HG03575 (cell line): ENCODE results near the gene PPP2R5E.
"Not testable (repeated sequence)": the region's sequence is repeated elsewhere in the genome, so short reads cannot be mapped to it uniquely, and the experiment has no call there.

Experiments
- ATAC-seq: cut with Tn5 transposase; IDR thresholded peaks from one replicate; pipeline ENCODE4 v1.9.1; 2021; ENCODE audit not compliant: unreplicated experiment, insufficient number of reproducible peaks, low FRiP score; ENCODE audit errors: extremely low read depth

Gene PPP2R5E

GRCh38 chr14:63404906-63405305 lies 138.3 kb downstream of the PPP2R5E start:
- ATAC-seq, result no peak

DNA sequence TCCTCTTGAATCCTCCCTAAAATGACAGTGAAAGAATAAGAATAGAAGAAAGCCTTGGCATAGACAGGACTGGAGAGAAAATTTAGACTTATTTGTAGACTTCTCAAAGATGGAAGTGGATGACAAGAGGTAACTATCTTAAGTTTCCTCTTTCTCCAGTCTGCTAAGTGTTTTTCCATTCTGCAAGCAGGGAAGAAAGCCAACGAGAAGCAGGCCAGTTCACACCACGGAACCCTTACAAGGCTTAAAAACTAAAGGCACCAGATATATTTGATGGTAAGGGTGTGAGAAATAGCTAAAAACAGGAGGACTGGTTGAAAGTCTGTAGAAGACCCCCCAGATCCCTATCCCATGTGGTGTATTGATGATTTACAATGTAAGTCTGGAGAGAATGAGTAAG lies 141.5 kb downstream of the PPP2R5E start:
- no peak for ATAC-seq

DNA sequence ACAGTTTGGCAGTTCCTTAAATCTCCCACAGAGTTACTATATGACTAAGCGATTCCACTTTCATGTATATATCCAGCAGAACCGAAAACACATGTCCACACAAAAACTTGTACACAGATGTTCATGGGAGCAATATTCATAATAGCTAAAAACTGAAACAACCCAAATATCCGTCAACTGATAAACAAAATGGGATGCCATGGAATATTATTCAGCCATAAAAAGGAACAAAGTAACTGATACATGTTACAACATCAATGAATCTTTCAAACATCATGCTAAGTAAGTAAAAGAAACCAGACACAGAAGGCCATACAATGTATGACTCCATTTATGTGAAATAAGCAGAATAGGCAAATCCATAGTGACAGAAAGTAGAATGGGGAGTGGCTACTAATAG lies 144.2 kb downstream of the PPP2R5E start:
- no peak for ATAC-seq

DNA sequence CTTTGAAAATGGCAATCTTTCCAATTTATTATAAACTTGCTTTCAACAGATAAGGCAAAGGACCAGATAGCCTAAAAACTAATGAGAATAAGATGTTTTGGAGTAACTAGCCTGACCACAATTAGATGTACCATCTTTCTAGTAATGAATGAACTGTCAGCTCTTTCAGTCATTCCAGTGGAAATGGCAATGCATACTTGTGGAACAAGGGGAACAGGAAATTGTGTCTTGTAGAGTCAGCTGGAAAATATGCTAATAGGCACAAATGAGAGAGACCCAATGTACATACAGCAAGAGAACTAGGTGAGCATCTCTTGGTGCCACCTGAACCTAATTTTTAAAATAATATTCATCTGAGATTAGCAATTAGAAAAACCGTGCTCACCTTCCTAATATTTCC lies 148.3 kb downstream of the PPP2R5E start:
- no peak for ATAC-seq

- ATAC-seq, result no peak
These were observed 148.7 kb downstream of the PPP2R5E start for GRCh38 chr14:63394432-63394831.

GRCh38 chr14:63393012-63393411 lies 150.2 kb downstream of the PPP2R5E start:
- ATAC-seq, result no peak

- ATAC-seq, result no peak
These were observed 150.9 kb downstream of the PPP2R5E start for GRCh38 chr14:63392236-63392635.

- ATAC-seq, result peak; percentile 47
These were observed 154.3 kb downstream of the PPP2R5E start for GRCh38 chr14:63388766-63389431.

GRCh38 chr14:63387711-63388110 lies 155.5 kb downstream of the PPP2R5E start:
- no peak for ATAC-seq

DNA sequence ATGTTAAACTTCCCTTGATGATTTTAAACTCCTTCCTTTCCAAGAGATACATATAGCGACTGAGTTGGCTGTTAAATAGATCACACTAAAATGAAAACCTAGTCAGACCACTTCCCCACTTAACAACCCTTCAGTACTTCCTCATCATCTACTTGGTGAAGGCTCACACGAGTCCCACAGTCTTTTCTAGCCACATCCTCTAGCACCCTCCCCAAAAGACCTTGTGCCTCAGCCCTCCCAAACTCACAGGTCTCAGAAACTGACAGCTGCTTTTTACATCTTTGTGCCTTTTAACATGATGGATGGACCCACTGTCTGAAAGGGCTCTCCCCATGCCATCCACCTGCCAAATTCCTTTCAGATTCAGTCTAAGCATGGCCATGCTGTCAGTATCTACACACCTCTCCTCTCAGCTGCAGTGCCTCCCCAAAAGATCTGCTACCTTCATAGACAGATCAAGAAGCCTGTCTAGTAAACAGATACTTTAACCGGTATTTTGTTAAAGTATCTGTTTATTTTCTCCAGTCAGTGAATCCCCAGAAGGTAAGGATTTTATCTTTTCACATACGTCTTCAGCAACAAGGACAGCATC lies 159.3 kb downstream of the PPP2R5E start:
- ATAC-seq, result peak; percentile 90

DNA sequence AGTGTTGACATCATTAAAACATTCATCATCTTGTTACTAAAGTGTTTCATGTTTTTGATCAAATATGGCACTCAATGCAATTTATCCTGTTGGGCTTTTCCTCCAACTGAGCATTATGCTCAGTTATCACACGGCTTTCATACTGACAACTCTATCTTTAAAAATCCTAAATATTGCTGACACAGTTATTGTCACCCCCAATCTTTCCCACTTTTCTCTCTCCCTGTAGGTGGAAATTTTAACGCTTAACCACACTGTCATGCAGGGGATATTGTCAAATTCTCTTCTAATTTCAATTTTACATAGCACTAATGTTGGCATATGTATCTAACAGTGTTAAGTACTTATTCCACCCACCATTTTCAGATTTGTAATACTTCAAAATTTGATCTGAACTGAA lies 164.7 kb downstream of the PPP2R5E start:
- no peak for ATAC-seq

DNA sequence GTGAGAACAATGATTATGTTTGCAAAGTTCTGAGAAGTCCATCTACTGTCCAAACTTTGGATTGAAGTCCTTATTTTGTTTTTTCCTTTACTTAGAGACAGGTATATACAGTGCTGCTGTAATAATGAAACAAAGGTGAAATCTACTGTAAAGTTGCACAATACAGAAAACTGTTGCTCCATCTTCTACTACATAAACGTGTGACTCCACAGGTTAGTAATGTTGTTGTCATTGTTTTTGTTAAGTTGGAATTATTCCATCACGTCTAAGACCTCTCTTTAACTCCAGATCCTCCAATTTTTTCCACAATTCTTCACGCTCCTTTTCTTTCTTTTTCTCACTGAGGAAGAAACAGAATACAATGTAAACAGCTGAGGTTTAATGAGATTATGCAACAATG lies 167.4 kb downstream of the PPP2R5E start:
- ATAC-seq, result no peak

DNA sequence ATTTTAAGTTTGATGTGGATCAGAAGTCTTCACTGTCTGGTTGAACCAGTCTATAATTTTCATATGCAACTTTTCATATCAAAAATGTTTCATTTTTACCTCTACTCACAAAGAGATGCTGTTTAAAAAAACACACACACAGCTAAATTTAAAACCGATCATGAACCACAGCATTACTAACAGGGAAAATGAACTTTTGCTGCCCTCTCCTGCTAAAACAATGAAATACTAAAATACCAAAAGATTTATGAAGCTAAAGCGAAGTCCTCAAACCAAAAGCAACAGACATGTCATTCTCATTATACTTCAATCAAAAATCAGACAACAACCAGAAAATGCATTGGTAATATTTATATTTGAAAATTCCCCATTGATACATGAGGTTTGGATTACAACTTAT lies 171.6 kb downstream of the PPP2R5E start:
- ATAC-seq, result not testable (repeated sequence)

GRCh38 chr14:63371033-63371432 lies 172.1 kb downstream of the PPP2R5E start:
- no peak for ATAC-seq

- no peak for ATAC-seq
These were observed 175.3 kb downstream of the PPP2R5E start for GRCh38 chr14:63367742-63368364.

DNA sequence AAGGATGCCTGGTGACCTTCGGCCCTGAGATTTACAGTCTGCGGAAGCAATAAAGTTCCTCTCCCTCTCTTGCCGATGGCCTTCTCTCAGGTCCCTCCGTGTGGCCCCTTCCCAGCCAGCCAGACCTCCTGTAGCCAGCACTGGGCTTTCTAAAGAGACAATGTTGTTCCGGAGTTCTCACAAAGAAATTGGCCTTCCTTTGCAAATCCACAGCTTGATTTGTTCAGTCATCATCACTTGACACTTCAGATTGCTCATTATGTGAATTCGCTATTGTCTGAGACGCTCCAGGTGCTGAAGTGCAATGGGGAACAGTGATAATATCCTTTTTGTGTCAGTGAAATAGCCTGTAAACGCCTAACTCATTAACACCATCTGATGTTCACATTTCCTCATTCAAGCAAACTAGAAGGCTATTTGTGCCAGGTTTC lies 180.8 kb downstream of the PPP2R5E start:
- no peak for ATAC-seq

DNA sequence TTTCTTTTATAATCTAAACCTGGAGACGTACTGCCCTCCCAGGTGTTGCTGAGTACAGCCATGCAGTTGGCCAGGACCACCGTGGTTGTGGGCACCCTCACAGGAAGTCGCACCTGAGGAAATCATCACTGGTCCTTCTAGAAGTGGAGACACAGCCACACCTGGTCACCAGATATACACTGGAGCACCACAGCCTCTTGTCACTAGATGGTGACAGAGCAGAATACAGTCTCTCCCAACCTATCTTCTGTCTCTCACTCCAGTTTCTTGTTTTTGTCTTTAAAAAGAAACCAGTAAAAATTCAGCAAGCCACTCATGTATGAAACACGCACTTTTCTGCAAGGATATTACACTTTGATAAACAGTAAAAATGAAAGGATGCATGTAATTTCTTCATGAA lies 181.4 kb downstream of the PPP2R5E start:
- ATAC-seq, result no peak

DNA sequence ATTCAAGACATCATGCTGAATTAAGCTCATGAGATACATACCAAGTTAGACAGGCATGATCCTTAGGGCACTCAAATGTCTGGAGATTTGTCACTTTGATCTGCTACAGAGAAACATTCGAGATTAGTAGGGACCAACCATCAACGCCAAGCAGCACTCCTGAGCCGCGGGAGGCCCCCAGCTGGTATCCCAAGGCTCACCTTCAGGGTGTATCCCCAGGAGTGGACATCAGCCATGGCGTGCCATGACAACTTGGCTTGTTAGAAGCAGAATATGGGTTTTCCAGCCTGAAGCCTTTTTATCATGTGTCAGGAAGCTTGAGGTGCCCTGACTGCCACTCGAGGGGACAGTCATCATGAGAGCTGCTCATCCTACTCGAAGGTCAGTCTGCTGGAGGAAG lies 185.3 kb downstream of the PPP2R5E start:
- ATAC-seq, result no peak

GRCh38 chr14:63345826-63346225 lies 197.4 kb downstream of the PPP2R5E start:
- ATAC-seq, result no peak

DNA sequence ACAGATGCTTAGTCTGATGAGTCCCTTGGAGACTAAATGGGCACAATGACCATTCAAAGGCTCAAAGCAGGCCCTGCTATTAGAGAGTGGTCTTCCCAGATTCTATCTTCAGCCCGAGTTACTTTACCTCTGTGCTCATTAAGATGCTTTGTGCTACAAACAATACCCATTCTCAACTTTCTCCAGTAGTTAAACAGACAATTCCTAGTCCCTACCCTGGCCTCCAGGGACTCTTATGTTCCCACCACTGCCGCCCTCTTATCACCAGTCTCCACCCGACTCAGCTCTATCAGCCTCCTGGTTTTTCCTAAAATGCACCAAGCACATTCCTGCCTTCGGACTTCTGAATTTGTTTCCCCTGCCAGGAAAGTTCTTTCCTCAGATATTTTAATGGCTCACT lies 198.8 kb downstream of the PPP2R5E start:
- no peak for ATAC-seq
